K562 (cell line): ENCODE data around the gene FGFR1OP2. TPM values are rescaled to one million over a fixed set of nuclear protein-coding genes. Genes with fewer than 3 reads are reported as not detected.

ENCODE experiments used
- ATAC-seq: fragments of 200-7000 bp; cut with Tn5 transposase; 3 replicates; pipeline ENCODE4 v1.9.1; 2020; ENCODE audit warnings: moderate library complexity
- BruUV-seq: library from RNA; stranded (reverse); fragments of 400-500 nt; replicated peaks from 2 replicates; lab custom pipeline; 2021; lab: Mats Ljungman, UMichigan
- CTCF ChIA-PET: fragments of 300-600 bp; formaldehyde crosslinking; extraction: SDS; loops from one replicate; lab custom pipeline; 2021; ENCODE audit warnings: low intra/inter-chr PET ratio; lab: Yijun Ruan, JAX
- POLR2A ChIA-PET: fragments of 300-600, 350-650 bp; sonication (Branson Sonifier 250); formaldehyde crosslinking; extraction: SDS; loops from one replicate; lab custom pipeline; 2021; ENCODE audit warnings: antibody characterized with exemption, inconsistent platforms; lab: Yijun Ruan, JAX
- DNase-seq, 4 experiments: peaks; one replicate each; pipeline versions ENCODE4 v3.0.0 to v3.0.0-alpha.2; 2011 to 2018; ENCODE audit warnings: low spot score in 3 of 4, mixed read lengths in 3 of 4; ENCODE audit errors: extremely low read depth in 1 of 4
- FAIRE-seq: peaks from 2 replicates; lab custom pipeline; 2011; peaks lifted over from hg19 to GRCh38; lab: Jason Lieb, UNC
- H2AFZ ChIP-seq: 2 replicates; pipeline ENCODE4 v1.6.0; 2011; ENCODE audit warnings: low read depth, low read length, control low read depth, inconsistent platforms
- H3K27ac ChIP-seq: fragments of 200-600 bp; 3 replicates; pipeline ENCODE4 v1.8.0; 2011; ENCODE audit warnings: low read depth, mild to moderate bottlenecking, control low read depth, inconsistent platforms, low read length, moderate library complexity, mixed read lengths; ENCODE audit errors: extremely low read depth
- H3K27me3 ChIP-seq, 2 experiments: fragments of 300-600 bp in 1 of 2; 2 replicates in 1 of 2; 3 replicates in 1 of 2; pipeline versions ENCODE4 v1.6.0 to v1.8.0; 2011; ENCODE audit warnings: inconsistent platforms in 2 of 2, low read length in 2 of 2, mild to moderate bottlenecking in 1 of 2, mixed read lengths in 1 of 2, moderate library complexity in 1 of 2; ENCODE audit not compliant: control insufficient read depth in 2 of 2, insufficient read depth in 2 of 2
- H3K36me3 ChIP-seq: fragments of 300-600 bp; 3 replicates; pipeline ENCODE4 v1.8.0; 2011; ENCODE audit warnings: mild to moderate bottlenecking, low read length, inconsistent platforms; ENCODE audit not compliant: control insufficient read depth, insufficient read depth
- H3K4me1 ChIP-seq, 2 experiments: fragments of 200-600 bp in 1 of 2; replicated peaks in 1 of 2; 2 replicates in 1 of 2; 3 replicates in 1 of 2; pipeline versions ENCODE4 v1.5.1 to v1.8.0; 2011; ENCODE audit warnings: inconsistent platforms in 2 of 2, low read length in 2 of 2, mild to moderate bottlenecking in 1 of 2, mixed read lengths in 1 of 2, moderate library complexity in 1 of 2; ENCODE audit not compliant: control insufficient read depth in 2 of 2, insufficient read depth in 2 of 2
- H3K4me2 ChIP-seq: 2 replicates; pipeline ENCODE4 v1.6.1; 2011; ENCODE audit warnings: low read length, control low read depth, inconsistent platforms, mixed read lengths; ENCODE audit not compliant: insufficient read depth
- H3K4me3 ChIP-seq: fragments of 200-600 bp; sonication (generic), shearing (Covaris generic); 2 replicates; pipeline ENCODE4 v1.5.1; 2016; ENCODE audit warnings: control low read depth, inconsistent platforms
- H3K79me2 ChIP-seq: fragments of 200-600 bp; 3 replicates; pipeline ENCODE4 v1.8.0; 2011; ENCODE audit warnings: low read length, inconsistent platforms; ENCODE audit not compliant: control insufficient read depth, insufficient read depth
- H3K9ac ChIP-seq, 2 experiments: 2 replicates each; pipeline versions ENCODE4 v1.6.0 to v1.6.1; 2011; ENCODE audit warnings: low read depth in 2 of 2, low read length in 2 of 2, control low read depth in 1 of 2, inconsistent platforms in 1 of 2, mild to moderate bottlenecking in 1 of 2, mixed read lengths in 1 of 2; ENCODE audit not compliant: insufficient read depth in 1 of 2
- H3K9me1 ChIP-seq: one replicate; pipeline ENCODE4 v1.6.0; 2011; ENCODE audit warnings: inconsistent platforms, mild to moderate bottlenecking, low read length, moderate library complexity; ENCODE audit not compliant: control insufficient read depth, insufficient read depth
- H3K9me3 ChIP-seq: replicated peaks from 2 replicates; pipeline ENCODE4 v1.5.1; 2011; ENCODE audit warnings: low read depth, low read length, inconsistent platforms; ENCODE audit not compliant: control insufficient read depth, insufficient read depth
- H4K20me1 ChIP-seq: replicated peaks from 2 replicates; pipeline ENCODE4 v1.6.1; 2011; ENCODE audit warnings: low read length, inconsistent platforms, mixed read lengths; ENCODE audit not compliant: control insufficient read depth, insufficient read depth
- CAMTA2 ChIP-seq: fragments of 250-450 bp; sonication (Bioruptor Pico); conservative IDR thresholded peaks from 2 replicates; pipeline ENCODE4 v1.5.1; 2022
- KLF1 ChIP-seq: fragments of 450-650 bp; IDR thresholded peaks from 2 replicates; pipeline ENCODE4 v1.6.1; 2016; ENCODE audit warnings: missing genetic modification characterization, missing compliant biosample characterization
- PHB ChIP-seq: fragments of 250-450 bp; sonication (Bioruptor Pico); IDR thresholded peaks from 2 replicates; pipeline ENCODE4 v1.5.0; 2021
- U2AF2 ChIP-seq: fragments of 200-400 bp; formaldehyde crosslinking; optimal IDR thresholded peaks from 2 replicates; pipeline ENCODE3; 2017; ENCODE audit warnings: low read depth, mild to moderate bottlenecking, low read length
- WGBS: fragments of 100-300 bp; shearing (Covaris generic); methylation state at CpG from one replicate; pipeline ENCODE4 v1.1.6; 2016; ENCODE audit warnings: low coverage, mixed read lengths; ENCODE audit not compliant: insufficient coverage; ENCODE audit errors: missing lambda C conversion rate; 5-methylcytosine and 5-hydroxymethylcytosine counted together
- in situ Hi-C: fragments of 300-500 bp; cut with MboI; formaldehyde crosslinking; loops from 4 replicates; pipeline ENCODE4 v1.15.0; 2018; ENCODE audit warnings: inconsistent platforms, mixed read lengths
- intact Hi-C: fragments of 100-400 bp; cut with micrococcal nuclease; formaldehyde crosslinking; loops from 2 replicates; pipeline ENCODE4 v1.14.2; 2022
- polyA plus RNA-seq, 8 experiments: library from polyadenylated mRNA; depleted of rRNA in 4 of 8; stranded (reverse) in 5 of 8; unstranded in 3 of 8; fragments of >200 nt; fragmentation: Nextera tagmentation in 2 of 8; fragmentation: Illumina TruSeq in 1 of 8; extraction: Ambion mirVana in 2 of 8; extraction: Trizol in 1 of 8; gene quantifications; 2 replicates each; pipeline versions ENCODE4 v1.2.1 to v1.2.3, GENCODE V29; 2011 to 2014; ENCODE audit warnings: inconsistent platforms in 1 of 8, missing spikeins in 1 of 8
- total RNA-seq, 7 experiments: library from RNA; depleted of rRNA in 6 of 7; stranded (reverse); fragments of >200 nt in 6 of 7; fragmentation: Illumina TruSeq in 2 of 7; extraction: Trizol in 2 of 7; gene quantifications; 2 replicates each; pipeline versions ENCODE4 v1.2.1 to v1.2.3, GENCODE V29; 2011 to 2021; ENCODE audit warnings: low replicate concordance in 1 of 7
- TF ChIP-seq, protein P1 (sequence below): fragments of 450-650 bp; IDR thresholded peaks from 2 replicates; pipeline ENCODE4 v1.6.1; 2016; ENCODE audit warnings: low read depth
- TF ChIP-seq, protein P2 (sequence below): fragments of 250-450 bp; sonication (Bioruptor Pico); IDR thresholded peaks from 2 replicates; pipeline ENCODE4 v1.8.0; 2022; ENCODE audit warnings: inconsistent platforms
- TF ChIP-seq, protein P3 (sequence below), 2 experiments: fragments of 450-650 bp; conservative IDR thresholded peaks; 2 replicates each; pipeline ENCODE4 v1.6.1; 2017; ENCODE audit warnings: mild to moderate bottlenecking in 2 of 2, moderate library complexity in 2 of 2
- TF ChIP-seq, protein P4 (sequence below): fragments of 450-650 bp; IDR thresholded peaks from 2 replicates; pipeline ENCODE4 v1.7.1; 2018; ENCODE audit warnings: mild to moderate bottlenecking, low read depth; ENCODE audit not compliant: partially characterized antibody

FGFR1OP2 gene
- total and polyA plus RNA-seq, 9 of the 15 experiments (the other 6 are each of a cell fraction or from before 2014, with no cell fraction given) = 31.6 to 49.0 (median 37.1) TPM

DNA sequence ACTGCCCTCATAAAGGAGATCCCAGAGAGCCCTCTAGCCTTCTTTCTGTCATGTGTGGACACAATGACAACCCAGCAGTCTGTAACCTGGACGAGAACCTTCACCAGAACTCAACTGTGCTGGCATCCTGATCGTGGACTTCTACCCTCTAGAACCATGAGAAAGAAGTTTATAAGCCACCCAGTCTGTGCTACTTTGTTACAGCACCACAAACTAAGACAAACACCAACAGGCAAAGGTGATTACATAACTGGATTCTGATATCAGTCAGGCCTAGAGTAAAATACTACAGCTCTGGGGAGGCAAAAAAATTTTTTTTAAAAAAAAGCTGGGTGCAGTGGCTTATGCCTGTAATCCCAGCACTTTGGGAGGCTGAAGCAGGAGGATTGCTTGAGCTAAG is 57.4 kb downstream of the FGFR1OP2 start:
- in situ Hi-C loops = no loop called here
- H3K36me3 ChIP-seq = peaks cover 26% of the 10 kb centered on the region
- BruUV-seq = no TSS peak
- no peak overlapping the region for H3K27ac ChIP-seq
- FAIRE-seq (no peak), DNase-seq (no peak), ATAC-seq (no peak)
- H4K20me1 ChIP-seq = no peaks in the 10 kb centered on the region
- no peak overlapping the region for H3K4me2 ChIP-seq
- no peak overlapping the region for H3K9ac ChIP-seq
- POLR2A ChIA-PET = no interaction called here
- intact Hi-C loops = no loop called here
- no peaks in the 10 kb centered on the region for H3K4me1 ChIP-seq
- CTCF ChIA-PET = no interaction called here
- H3K9me1 ChIP-seq = no peaks in the 10 kb centered on the region
- no peaks in the 10 kb centered on the region for H3K27me3 ChIP-seq
- 65% methylated on average over 2 of the region's 2 CpGs for WGBS
- H3K79me2 ChIP-seq = no peaks in the 10 kb centered on the region
- no peak overlapping the region for H2AFZ ChIP-seq
- H3K4me3 ChIP-seq = no peak overlapping the region
- H3K9me3 ChIP-seq = no peaks in the 10 kb centered on the region
- TF ChIP-seq, protein P1, sequence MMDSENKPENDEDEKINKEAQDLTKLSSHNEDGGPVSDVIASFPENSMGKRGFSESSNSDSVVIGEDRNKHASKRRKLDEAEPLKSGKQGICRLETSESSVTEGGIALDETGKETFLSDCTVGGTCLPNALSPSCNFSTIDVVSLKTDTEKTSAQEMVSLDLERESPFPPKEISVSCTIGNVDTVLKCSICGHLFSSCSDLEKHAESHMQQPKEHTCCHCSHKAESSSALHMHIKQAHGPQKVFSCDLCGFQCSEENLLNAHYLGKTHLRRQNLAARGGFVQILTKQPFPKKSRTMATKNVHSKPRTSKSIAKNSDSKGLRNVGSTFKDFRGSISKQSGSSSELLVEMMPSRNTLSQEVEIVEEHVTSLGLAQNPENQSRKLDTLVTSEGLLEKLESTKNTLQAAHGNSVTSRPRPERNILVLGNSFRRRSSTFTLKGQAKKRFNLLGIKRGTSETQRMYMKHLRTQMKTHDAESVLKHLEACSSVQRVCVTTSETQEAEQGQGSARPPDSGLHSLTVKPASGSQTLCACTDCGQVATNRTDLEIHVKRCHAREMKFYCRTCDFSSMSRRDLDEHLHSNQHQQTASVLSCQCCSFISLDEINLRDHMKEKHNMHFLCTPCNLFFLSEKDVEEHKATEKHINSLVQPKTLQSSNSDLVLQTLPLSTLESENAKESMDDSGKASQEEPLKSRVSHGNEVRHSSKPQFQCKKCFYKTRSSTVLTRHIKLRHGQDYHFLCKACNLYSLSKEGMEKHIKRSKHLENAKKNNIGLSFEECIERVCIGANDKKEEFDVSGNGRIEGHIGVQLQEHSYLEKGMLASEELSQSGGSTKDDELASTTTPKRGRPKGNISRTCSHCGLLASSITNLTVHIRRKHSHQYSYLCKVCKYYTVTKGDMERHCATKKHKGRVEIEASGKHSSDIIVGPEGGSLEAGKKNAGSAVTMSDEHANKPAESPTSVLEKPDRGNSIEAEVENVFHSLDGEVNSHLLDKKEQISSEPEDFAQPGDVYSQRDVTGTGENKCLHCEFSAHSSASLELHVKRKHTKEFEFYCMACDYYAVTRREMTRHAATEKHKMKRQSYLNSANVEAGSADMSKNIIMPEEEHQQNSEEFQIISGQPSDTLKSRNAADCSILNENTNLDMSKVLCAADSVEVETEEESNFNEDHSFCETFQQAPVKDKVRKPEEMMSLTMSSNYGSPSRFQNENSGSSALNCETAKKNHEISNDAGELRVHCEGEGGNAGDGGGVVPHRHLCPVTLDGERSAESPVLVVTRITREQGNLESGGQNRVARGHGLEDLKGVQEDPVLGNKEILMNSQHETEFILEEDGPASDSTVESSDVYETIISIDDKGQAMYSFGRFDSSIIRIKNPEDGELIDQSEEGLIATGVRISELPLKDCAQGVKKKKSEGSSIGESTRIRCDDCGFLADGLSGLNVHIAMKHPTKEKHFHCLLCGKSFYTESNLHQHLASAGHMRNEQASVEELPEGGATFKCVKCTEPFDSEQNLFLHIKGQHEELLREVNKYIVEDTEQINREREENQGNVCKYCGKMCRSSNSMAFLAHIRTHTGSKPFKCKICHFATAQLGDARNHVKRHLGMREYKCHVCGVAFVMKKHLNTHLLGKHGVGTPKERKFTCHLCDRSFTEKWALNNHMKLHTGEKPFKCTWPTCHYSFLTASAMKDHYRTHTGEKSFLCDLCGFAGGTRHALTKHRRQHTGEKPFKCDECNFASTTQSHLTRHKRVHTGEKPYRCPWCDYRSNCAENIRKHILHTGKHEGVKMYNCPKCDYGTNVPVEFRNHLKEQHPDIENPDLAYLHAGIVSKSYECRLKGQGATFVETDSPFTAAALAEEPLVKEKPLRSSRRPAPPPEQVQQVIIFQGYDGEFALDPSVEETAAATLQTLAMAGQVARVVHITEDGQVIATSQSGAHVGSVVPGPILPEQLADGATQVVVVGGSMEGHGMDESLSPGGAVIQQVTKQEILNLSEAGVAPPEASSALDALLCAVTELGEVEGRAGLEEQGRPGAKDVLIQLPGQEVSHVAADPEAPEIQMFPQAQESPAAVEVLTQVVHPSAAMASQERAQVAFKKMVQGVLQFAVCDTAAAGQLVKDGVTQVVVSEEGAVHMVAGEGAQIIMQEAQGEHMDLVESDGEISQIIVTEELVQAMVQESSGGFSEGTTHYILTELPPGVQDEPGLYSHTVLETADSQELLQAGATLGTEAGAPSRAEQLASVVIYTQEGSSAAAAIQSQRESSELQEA = no peak
- TF ChIP-seq PHB = no peak
- no peak for TF ChIP-seq CAMTA2
- TF ChIP-seq, protein P2, sequence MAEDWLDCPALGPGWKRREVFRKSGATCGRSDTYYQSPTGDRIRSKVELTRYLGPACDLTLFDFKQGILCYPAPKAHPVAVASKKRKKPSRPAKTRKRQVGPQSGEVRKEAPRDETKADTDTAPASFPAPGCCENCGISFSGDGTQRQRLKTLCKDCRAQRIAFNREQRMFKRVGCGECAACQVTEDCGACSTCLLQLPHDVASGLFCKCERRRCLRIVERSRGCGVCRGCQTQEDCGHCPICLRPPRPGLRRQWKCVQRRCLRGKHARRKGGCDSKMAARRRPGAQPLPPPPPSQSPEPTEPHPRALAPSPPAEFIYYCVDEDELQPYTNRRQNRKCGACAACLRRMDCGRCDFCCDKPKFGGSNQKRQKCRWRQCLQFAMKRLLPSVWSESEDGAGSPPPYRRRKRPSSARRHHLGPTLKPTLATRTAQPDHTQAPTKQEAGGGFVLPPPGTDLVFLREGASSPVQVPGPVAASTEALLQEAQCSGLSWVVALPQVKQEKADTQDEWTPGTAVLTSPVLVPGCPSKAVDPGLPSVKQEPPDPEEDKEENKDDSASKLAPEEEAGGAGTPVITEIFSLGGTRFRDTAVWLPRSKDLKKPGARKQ = no peak
- TF ChIP-seq, protein P3, sequence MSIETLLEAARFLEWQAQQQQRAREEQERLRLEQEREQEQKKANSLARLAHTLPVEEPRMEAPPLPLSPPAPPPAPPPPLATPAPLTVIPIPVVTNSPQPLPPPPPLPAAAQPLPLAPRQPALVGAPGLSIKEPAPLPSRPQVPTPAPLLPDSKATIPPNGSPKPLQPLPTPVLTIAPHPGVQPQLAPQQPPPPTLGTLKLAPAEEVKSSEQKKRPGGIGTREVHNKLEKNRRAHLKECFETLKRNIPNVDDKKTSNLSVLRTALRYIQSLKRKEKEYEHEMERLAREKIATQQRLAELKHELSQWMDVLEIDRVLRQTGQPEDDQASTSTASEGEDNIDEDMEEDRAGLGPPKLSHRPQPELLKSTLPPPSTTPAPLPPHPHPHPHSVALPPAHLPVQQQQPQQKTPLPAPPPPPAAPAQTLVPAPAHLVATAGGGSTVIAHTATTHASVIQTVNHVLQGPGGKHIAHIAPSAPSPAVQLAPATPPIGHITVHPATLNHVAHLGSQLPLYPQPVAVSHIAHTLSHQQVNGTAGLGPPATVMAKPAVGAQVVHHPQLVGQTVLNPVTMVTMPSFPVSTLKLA (conservative IDR thresholded peaks at IDR 0.05) = no peak
- TF ChIP-seq, protein P4, sequence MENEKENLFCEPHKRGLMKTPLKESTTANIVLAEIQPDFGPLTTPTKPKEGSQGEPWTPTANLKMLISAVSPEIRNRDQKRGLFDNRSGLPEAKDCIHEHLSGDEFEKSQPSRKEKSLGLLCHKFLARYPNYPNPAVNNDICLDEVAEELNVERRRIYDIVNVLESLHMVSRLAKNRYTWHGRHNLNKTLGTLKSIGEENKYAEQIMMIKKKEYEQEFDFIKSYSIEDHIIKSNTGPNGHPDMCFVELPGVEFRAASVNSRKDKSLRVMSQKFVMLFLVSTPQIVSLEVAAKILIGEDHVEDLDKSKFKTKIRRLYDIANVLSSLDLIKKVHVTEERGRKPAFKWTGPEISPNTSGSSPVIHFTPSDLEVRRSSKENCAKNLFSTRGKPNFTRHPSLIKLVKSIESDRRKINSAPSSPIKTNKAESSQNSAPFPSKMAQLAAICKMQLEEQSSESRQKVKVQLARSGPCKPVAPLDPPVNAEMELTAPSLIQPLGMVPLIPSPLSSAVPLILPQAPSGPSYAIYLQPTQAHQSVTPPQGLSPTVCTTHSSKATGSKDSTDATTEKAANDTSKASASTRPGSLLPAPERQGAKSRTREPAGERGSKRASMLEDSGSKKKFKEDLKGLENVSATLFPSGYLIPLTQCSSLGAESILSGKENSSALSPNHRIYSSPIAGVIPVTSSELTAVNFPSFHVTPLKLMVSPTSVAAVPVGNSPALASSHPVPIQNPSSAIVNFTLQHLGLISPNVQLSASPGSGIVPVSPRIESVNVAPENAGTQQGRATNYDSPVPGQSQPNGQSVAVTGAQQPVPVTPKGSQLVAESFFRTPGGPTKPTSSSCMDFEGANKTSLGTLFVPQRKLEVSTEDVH = no peak
- TF ChIP-seq U2AF2 = no peak
- TF ChIP-seq KLF1 (tag) = no peak
